ENCODE results near the gene TJAP1. TPM values are rescaled to one million over a fixed set of nuclear protein-coding genes. Genes with fewer than 3 reads are reported as not detected.

Gene TJAP1
- total and polyA plus RNA-seq, 2 donors (not counting 1 experiment from before 2014, with no cell fraction given): 8.9 to 18.9 TPM

GRCh38 chr6:43492673-43493072 is 15.3 kb downstream of the TJAP1 start:
- H3K4me2 ChIP-seq (ENCODE audit: extremely low read depth, insufficient read depth, low read length): peak overlapping the region; percentile 84
- H3K9ac ChIP-seq (ENCODE audit: insufficient read depth, low read length): no peak overlapping the region
- no peaks in the 10 kb centered on the region for H3K27me3 ChIP-seq (ENCODE audit: control insufficient read depth, insufficient read depth, low read length)
- H4K20me1 ChIP-seq (ENCODE audit: control insufficient read depth, extremely low read depth, insufficient read depth, low read length): no peaks in the 10 kb centered on the region
- H3K9me3 ChIP-seq (ENCODE audit: control insufficient read depth, insufficient read depth, low read depth, low read length): no peaks in the 10 kb centered on the region
- peak overlapping the region; percentile 43 for H3K27ac ChIP-seq (ENCODE audit: insufficient read depth, low read length)
- peak in 1 of 2 donors; percentile 62 for DNase-seq (ENCODE audit: low read depth in 2 of 2)
- peaks cover 12% of the 10 kb centered on the region for H3K79me2 ChIP-seq (ENCODE audit: control insufficient read depth, insufficient read depth, low read length)
- no peak for TF ChIP-seq CTCF (conservative IDR thresholded peaks at IDR 0.05 in 1 of 2, IDR thresholded peaks at IDR 0.05 in 1 of 2; ENCODE audit: low read depth in 1 of 2, low read length in 2 of 2)
- no peak for TF ChIP-seq EZH2 (IDR thresholded peaks at IDR 0.05; ENCODE audit: low read length, missing control alignments)
- H2AFZ ChIP-seq (ENCODE audit: low read length): no peak overlapping the region
- H3K4me3 ChIP-seq (replicated peaks in 1 of 4; ENCODE audit: control extremely low read depth in 1 of 4, insufficient read depth in 1 of 4, low read depth in 3 of 4, low read length in 4 of 4): peak overlapping the region in 1 of 4 experiments; percentile 27
- peaks cover 29% of the 10 kb centered on the region for H3K4me1 ChIP-seq (ENCODE audit: control insufficient read depth, extremely low read depth, insufficient read depth, low read length)
- no peaks in the 10 kb centered on the region for H3K36me3 ChIP-seq (ENCODE audit: control insufficient read depth, insufficient read depth, low read length)

GRCh38 chr6:43493230-43493629 is 15.9 kb downstream of the TJAP1 start:
- Histone ChIP-seq H3K9me3 (ENCODE audit: control insufficient read depth, insufficient read depth, low read depth, low read length) (no peaks in the 10 kb centered on the region), H3K4me2 (ENCODE audit: extremely low read depth, insufficient read depth, low read length) (no peak overlapping the region), H2AFZ (ENCODE audit: low read length) (no peak overlapping the region), H3K27me3 (ENCODE audit: control insufficient read depth, insufficient read depth, low read length) (no peaks in the 10 kb centered on the region), H3K27ac (ENCODE audit: insufficient read depth, low read length) (no peak overlapping the region), H4K20me1 (ENCODE audit: control insufficient read depth, extremely low read depth, insufficient read depth, low read length) (no peaks in the 10 kb centered on the region), H3K36me3 (ENCODE audit: control insufficient read depth, insufficient read depth, low read length) (no peaks in the 10 kb centered on the region), H3K4me1 (ENCODE audit: control insufficient read depth, extremely low read depth, insufficient read depth, low read length) (peaks cover 29% of the 10 kb centered on the region), H3K4me3 (replicated peaks in 1 of 4; ENCODE audit: control extremely low read depth in 1 of 4, insufficient read depth in 1 of 4, low read depth in 3 of 4, low read length in 4 of 4) (no peak overlapping the region), H3K9ac (ENCODE audit: insufficient read depth, low read length) (no peak overlapping the region), H3K79me2 (ENCODE audit: control insufficient read depth, insufficient read depth, low read length) (peaks cover 12% of the 10 kb centered on the region)
- TF ChIP-seq EZH2 (IDR thresholded peaks at IDR 0.05; ENCODE audit: low read length, missing control alignments) (no peak), CTCF (conservative IDR thresholded peaks at IDR 0.05 in 1 of 2, IDR thresholded peaks at IDR 0.05 in 1 of 2; ENCODE audit: low read depth in 1 of 2, low read length in 2 of 2) (no peak)
- DNase-seq (ENCODE audit: low read depth in 2 of 2): no peak

- TF ChIP-seq CTCF (conservative IDR thresholded peaks at IDR 0.05 in 1 of 2, IDR thresholded peaks at IDR 0.05 in 1 of 2; ENCODE audit: low read depth in 1 of 2, low read length in 2 of 2) (no peak), EZH2 (IDR thresholded peaks at IDR 0.05; ENCODE audit: low read length, missing control alignments) (no peak)
- H3K9ac ChIP-seq (ENCODE audit: insufficient read depth, low read length): no peak overlapping the region
- no peak overlapping the region for H3K4me3 ChIP-seq (replicated peaks in 1 of 4; ENCODE audit: control extremely low read depth in 1 of 4, insufficient read depth in 1 of 4, low read depth in 3 of 4, low read length in 4 of 4)
- no peaks in the 10 kb centered on the region for H3K27me3 ChIP-seq (ENCODE audit: control insufficient read depth, insufficient read depth, low read length)
- no peak overlapping the region for H3K27ac ChIP-seq (ENCODE audit: insufficient read depth, low read length)
- no peaks in the 10 kb centered on the region for H3K9me3 ChIP-seq (ENCODE audit: control insufficient read depth, insufficient read depth, low read depth, low read length)
- no peak overlapping the region for H3K4me2 ChIP-seq (ENCODE audit: extremely low read depth, insufficient read depth, low read length)
- H2AFZ ChIP-seq (ENCODE audit: low read length): no peak overlapping the region
- peaks cover 12% of the 10 kb centered on the region for H3K79me2 ChIP-seq (ENCODE audit: control insufficient read depth, insufficient read depth, low read length)
- DNase-seq (ENCODE audit: low read depth in 2 of 2): no peak
- peaks cover 1% of the 10 kb centered on the region for H3K36me3 ChIP-seq (ENCODE audit: control insufficient read depth, insufficient read depth, low read length)
- H3K4me1 ChIP-seq (ENCODE audit: control insufficient read depth, extremely low read depth, insufficient read depth, low read length): peaks cover 26% of the 10 kb centered on the region
- H4K20me1 ChIP-seq (ENCODE audit: control insufficient read depth, extremely low read depth, insufficient read depth, low read length): no peaks in the 10 kb centered on the region
These were observed 16.5 kb downstream of the TJAP1 start for GRCh38 chr6:43493833-43494232.

All from fibroblast of lung (primary cell).